Mesenchymal stem cell (in vitro differentiated cells and primary cell): ENCODE results near the gene MINK1.
"Not testable (repeated sequence)": the region's sequence is repeated elsewhere in the genome, so short reads cannot be mapped to it uniquely, and the experiment has no call there.

Source experiments
- DNase-seq: peaks from one replicate; pipeline ENCODE4 v3.0.0-alpha.2; 2013
- H2AFZ ChIP-seq: one replicate; pipeline ENCODE4 v1.6.1; 2013; ENCODE audit warnings: low read depth, mild to moderate bottlenecking, control low read depth, inconsistent platforms, low read length, moderate library complexity
- H2AK5ac ChIP-seq: 2 replicates; pipeline ENCODE4 v1.6.1; 2013; ENCODE audit warnings: low read length, moderate library complexity, mild to moderate bottlenecking, inconsistent platforms; ENCODE audit not compliant: severe bottlenecking
- H2BK120ac ChIP-seq: one replicate; pipeline ENCODE4 v1.6.1; 2013; ENCODE audit warnings: low read depth, mild to moderate bottlenecking, inconsistent platforms, low read length, moderate library complexity
- H2BK12ac ChIP-seq, 2 experiments: one replicate each; pipeline ENCODE4 v1.6.1; 2013; ENCODE audit warnings: inconsistent platforms in 2 of 2, low read length in 2 of 2, mild to moderate bottlenecking in 2 of 2, moderate library complexity in 2 of 2, control low read depth in 1 of 2
- H2BK15ac ChIP-seq: one replicate; pipeline ENCODE4 v1.6.1; 2013; ENCODE audit warnings: mild to moderate bottlenecking, low read depth, inconsistent platforms; ENCODE audit not compliant: poor library complexity, severe bottlenecking
- H2BK5ac ChIP-seq: 2 replicates; pipeline ENCODE4 v1.6.1; 2013; ENCODE audit warnings: low read depth, mild to moderate bottlenecking, low read length, control low read depth, inconsistent platforms; ENCODE audit not compliant: poor library complexity, severe bottlenecking
- H3K14ac ChIP-seq, 2 experiments: one replicate each; pipeline ENCODE4 v1.6.1; 2013; ENCODE audit warnings: inconsistent platforms in 2 of 2, low read length in 2 of 2, control low read depth in 1 of 2, mild to moderate bottlenecking in 1 of 2, moderate library complexity in 1 of 2
- H3K18ac ChIP-seq, 2 experiments: one replicate each; pipeline ENCODE4 v1.6.1; 2013; ENCODE audit warnings: inconsistent platforms in 2 of 2, low read length in 2 of 2, control low read depth in 1 of 2, low read depth in 1 of 2, mild to moderate bottlenecking in 1 of 2
- H3K23ac ChIP-seq, 2 experiments: one replicate each; pipeline ENCODE4 v1.6.1; 2013; ENCODE audit warnings: inconsistent platforms in 2 of 2, low read length in 2 of 2, mild to moderate bottlenecking in 2 of 2, moderate library complexity in 2 of 2, control low read depth in 1 of 2
- H3K27ac ChIP-seq: 2 replicates; pipeline ENCODE4 v1.5.1; 2013; ENCODE audit warnings: mild to moderate bottlenecking, moderate library complexity, low read length, control low read depth, inconsistent platforms; ENCODE audit not compliant: poor library complexity, severe bottlenecking
- H3K27me3 ChIP-seq, 2 experiments: 2 replicates each; pipeline versions ENCODE4 v1.6.1 to v1.7.0; 2013; ENCODE audit warnings: low read length in 2 of 2, mild to moderate bottlenecking in 2 of 2, moderate library complexity in 2 of 2, control low read depth in 1 of 2, inconsistent platforms in 1 of 2; ENCODE audit not compliant: control insufficient read depth in 1 of 2, insufficient read depth in 1 of 2
- H3K36me3 ChIP-seq, 2 experiments: 2 replicates each; pipeline versions ENCODE4 v1.6.1 to v1.7.0; 2013; ENCODE audit warnings: low read length in 2 of 2, control low read depth in 1 of 2, inconsistent platforms in 1 of 2, low read depth in 1 of 2, mild to moderate bottlenecking in 1 of 2; ENCODE audit not compliant: insufficient read depth in 2 of 2, control insufficient read depth in 1 of 2
- H3K4ac ChIP-seq, 2 experiments: one replicate each; pipeline ENCODE4 v1.6.1; 2013; ENCODE audit warnings: inconsistent platforms in 2 of 2, low read length in 2 of 2, mild to moderate bottlenecking in 2 of 2, moderate library complexity in 2 of 2, control low read depth in 1 of 2, low read depth in 1 of 2
- H3K4me1 ChIP-seq: 2 replicates; pipeline ENCODE4 v1.6.1; 2013; ENCODE audit warnings: low read depth, low read length, control low read depth; ENCODE audit not compliant: control insufficient read depth, insufficient read depth
- H3K4me2 ChIP-seq: 2 replicates; pipeline ENCODE4 v1.6.1; 2013; ENCODE audit warnings: low read length, mild to moderate bottlenecking, inconsistent platforms; ENCODE audit not compliant: poor library complexity, severe bottlenecking
- H3K4me3 ChIP-seq, 2 experiments: 2 replicates each; pipeline versions ENCODE4 v1.5.1 to v1.7.0; 2013; ENCODE audit warnings: low read length in 2 of 2, mild to moderate bottlenecking in 2 of 2, control low read depth in 1 of 2, low read depth in 1 of 2; ENCODE audit not compliant: insufficient read depth in 1 of 2
- H3K79me1 ChIP-seq: replicated peaks from 2 replicates; pipeline ENCODE4 v1.6.1; 2013; ENCODE audit warnings: mild to moderate bottlenecking, control low read depth, low read length, inconsistent platforms; ENCODE audit not compliant: poor library complexity, severe bottlenecking
- H3K9ac ChIP-seq: 2 replicates; pipeline ENCODE4 v1.7.0; 2013; ENCODE audit warnings: mild to moderate bottlenecking, low read length, moderate library complexity
- H3K9me3 ChIP-seq: 2 replicates; pipeline ENCODE4 v1.7.0; 2013; ENCODE audit warnings: mild to moderate bottlenecking, low read length; ENCODE audit not compliant: control insufficient read depth
- H4K8ac ChIP-seq: one replicate; pipeline ENCODE4 v1.6.1; 2013; ENCODE audit warnings: inconsistent platforms, mild to moderate bottlenecking, low read length, moderate library complexity
- H4K91ac ChIP-seq: one replicate; pipeline ENCODE4 v1.6.1; 2013; ENCODE audit warnings: mild to moderate bottlenecking, low read length, inconsistent platforms
- WGBS: methylation state at CpG from one replicate; pipeline ENCODE4 v1.1.7; 2013; ENCODE audit warnings: mixed read lengths; 5-methylcytosine and 5-hydroxymethylcytosine counted together

MINK1 gene

GRCh38 chr17:4906642-4907041 is 73.5 kb downstream of the MINK1 start:
- not testable (repeated sequence) for H4K91ac ChIP-seq, DNase-seq

DNA sequence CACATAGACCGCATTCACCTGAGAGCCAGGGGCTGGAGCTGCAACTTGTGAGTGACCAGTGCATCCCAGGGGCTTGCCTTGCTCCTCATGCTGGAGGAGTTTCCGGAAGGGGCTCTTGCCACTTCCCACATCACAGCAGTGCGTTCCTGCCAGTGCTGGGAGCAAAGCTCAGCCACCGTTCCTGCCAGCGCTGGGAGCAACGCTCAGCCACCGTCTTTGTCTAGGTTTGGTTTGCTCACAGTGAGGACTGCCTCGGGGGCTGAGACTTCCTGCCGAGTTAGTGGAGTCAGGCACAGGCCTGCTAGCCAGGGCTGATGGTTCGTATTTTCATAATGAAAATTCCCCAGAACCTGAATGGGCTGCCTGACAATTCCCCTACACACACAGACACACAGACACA is 75.2 kb downstream of the MINK1 start:
- H2BK5ac ChIP-seq = no peak overlapping the region
- H3K4me3 ChIP-seq = no peak overlapping the region
- H3K4me1 ChIP-seq = peaks cover 14% of the 10 kb centered on the region
- peaks cover 3 to 16% of the 10 kb centered on the region in 2 experiments for H3K27me3 ChIP-seq
- no peaks in the 10 kb centered on the region for H3K79me1 ChIP-seq
- no peak overlapping the region for H2BK120ac ChIP-seq
- H3K9ac ChIP-seq = peak overlapping the region; percentile 74
- no peak overlapping the region for H3K23ac ChIP-seq
- 40% methylated on average over 10 of the region's 10 CpGs for WGBS
- H3K27ac ChIP-seq = peak overlapping the region; percentile 3
- H3K4ac ChIP-seq = peak overlapping the region in 1 of 2 experiments; percentile 40
- H3K18ac ChIP-seq = peak overlapping the region; percentile 1 to 79
- no peaks in the 10 kb centered on the region for H3K9me3 ChIP-seq
- no peak overlapping the region for H2AK5ac ChIP-seq
- no peak overlapping the region for H3K14ac ChIP-seq
- no peak overlapping the region for H2BK15ac ChIP-seq
- H3K36me3 ChIP-seq = no peaks in the 10 kb centered on the region
- H4K91ac ChIP-seq = peak overlapping the region; percentile 2
- peak overlapping the region; percentile 9 for H4K8ac ChIP-seq
- no peak overlapping the region for H3K4me2 ChIP-seq
- peak; percentile 39 for DNase-seq
- peak overlapping the region; percentile 29 to 38 for H2BK12ac ChIP-seq
- peak overlapping the region; percentile 34 for H2AFZ ChIP-seq

More at GRCh38 chr17:4906642-4907041, 73.5 kb downstream of the MINK1 start:
- H2BK5ac ChIP-seq, H3K14ac ChIP-seq, H3K79me1 ChIP-seq, H2BK120ac ChIP-seq, H3K36me3 ChIP-seq, H2BK15ac ChIP-seq, H3K27ac ChIP-seq, H3K9me3 ChIP-seq, H2AK5ac ChIP-seq, H3K18ac ChIP-seq, H4K8ac ChIP-seq, H3K4me2 ChIP-seq, H3K4ac ChIP-seq, H2BK12ac ChIP-seq, H2AFZ ChIP-seq, H3K23ac ChIP-seq, H3K4me3 ChIP-seq, H3K9ac ChIP-seq: not testable (repeated sequence)
- Histone ChIP-seq H3K27me3 (peaks cover 3 to 29% of the 10 kb centered on the region in 2 experiments), H3K4me1 (peaks cover 14% of the 10 kb centered on the region)

GRCh38 chr17:4908711-4909496 is 75.8 kb downstream of the MINK1 start:
- H3K4me1 ChIP-seq = peaks cover 14% of the 10 kb centered on the region
- peak overlapping the region; percentile 3 for H3K27ac ChIP-seq
- WGBS = 26% methylated on average over 18 of the region's 20 CpGs
- no peak overlapping the region for H2BK120ac ChIP-seq
- H3K9ac ChIP-seq = peak overlapping the region; percentile 74
- H2AK5ac ChIP-seq = no peak overlapping the region
- H3K18ac ChIP-seq = peak overlapping the region; percentile 1 to 44
- no peaks in the 10 kb centered on the region for H3K36me3 ChIP-seq
- no peaks in the 10 kb centered on the region for H3K9me3 ChIP-seq
- no peaks in the 10 kb centered on the region for H3K79me1 ChIP-seq
- H3K4ac ChIP-seq = no peak overlapping the region
- H2BK12ac ChIP-seq = peak overlapping the region; percentile 18 to 58
- no peak overlapping the region for H3K23ac ChIP-seq
- H2BK15ac ChIP-seq = no peak overlapping the region
- peak overlapping the region in 1 of 2 experiments; percentile 93 for H3K14ac ChIP-seq
- no peak overlapping the region for H3K4me2 ChIP-seq
- peak overlapping the region; percentile 55 for H2AFZ ChIP-seq
- H4K91ac ChIP-seq = peak overlapping the region; percentile 2
- H3K27me3 ChIP-seq = peaks cover 3 to 15% of the 10 kb centered on the region in 2 experiments
- H3K4me3 ChIP-seq = peak overlapping the region in 1 of 2 experiments; percentile 23
- no peak overlapping the region for H2BK5ac ChIP-seq
- H4K8ac ChIP-seq = peak overlapping the region; percentile 9
- peak; percentile 95 for DNase-seq

DNA sequence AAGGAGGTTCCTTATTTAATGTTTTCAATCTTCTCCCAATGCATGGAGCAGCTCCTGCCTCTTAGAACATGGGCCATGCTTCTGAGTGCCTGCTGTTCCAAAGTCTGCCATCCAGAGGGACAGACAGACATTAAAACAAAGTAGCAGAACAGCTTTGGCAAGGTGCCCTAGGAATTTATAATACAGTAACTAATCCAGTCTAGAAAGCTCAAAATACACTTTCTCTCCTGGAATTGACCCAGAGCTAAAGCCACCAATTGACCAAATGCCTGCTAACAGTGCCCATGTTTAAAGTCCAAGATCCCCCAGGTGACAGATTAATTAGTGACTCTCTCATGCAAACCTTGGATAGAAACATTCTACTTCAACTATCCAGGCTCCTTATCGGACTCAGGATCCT is 80.9 kb downstream of the MINK1 start:
- DNase-seq = no peak
- H3K27me3 ChIP-seq = no peaks in the 10 kb centered on the region
- no peak overlapping the region for H4K91ac ChIP-seq
- no peak overlapping the region for H3K18ac ChIP-seq
- H2BK120ac ChIP-seq = no peak overlapping the region
- H3K9me3 ChIP-seq = no peaks in the 10 kb centered on the region
- no peak overlapping the region for H2AFZ ChIP-seq
- no peak overlapping the region for H3K14ac ChIP-seq
- no peaks in the 10 kb centered on the region for H3K79me1 ChIP-seq
- H2BK12ac ChIP-seq = no peak overlapping the region
- peaks cover 7% of the 10 kb centered on the region for H3K4me1 ChIP-seq
- no peaks in the 10 kb centered on the region for H3K36me3 ChIP-seq
- no peak overlapping the region for H2BK15ac ChIP-seq
- no CpG with 5 or more reads among the region's 1 CpG for WGBS
- H3K4me2 ChIP-seq = no peak overlapping the region
- no peak overlapping the region for H4K8ac ChIP-seq
- no peak overlapping the region for H3K9ac ChIP-seq
- H3K4ac ChIP-seq = no peak overlapping the region
- H3K27ac ChIP-seq = no peak overlapping the region
- H2BK5ac ChIP-seq = no peak overlapping the region
- no peak overlapping the region for H3K4me3 ChIP-seq
- no peak overlapping the region for H3K23ac ChIP-seq
- no peak overlapping the region for H2AK5ac ChIP-seq
